Upper lobe of left lung (tissue), 4 donors: ENCODE results near the gene ITPKB.

ENCODE experiments used
- EP300 ChIP-seq, 4 donors: sonication (generic); formaldehyde crosslinking; IDR thresholded peaks; one replicate each; pipeline ENCODE4 v1.5.1; 2017; ENCODE audit warnings: antibody characterized with exemption in 4 of 4, control low read depth in 2 of 4
- POLR2A ChIP-seq, 4 donors: fragments of 450-650 bp; IDR thresholded peaks; one replicate each; pipeline ENCODE4 v1.5.1; 2016 to 2017; ENCODE audit warnings: antibody characterized with exemption in 4 of 4, mild to moderate bottlenecking in 2 of 4
- POLR2AphosphoS5 ChIP-seq, 2 donors: sonication (generic); formaldehyde crosslinking; IDR thresholded peaks; one replicate each; pipeline ENCODE4 v1.5.1; 2017; ENCODE audit warnings: antibody characterized with exemption in 2 of 2
- TF ChIP-seq, protein P1 (sequence below), 6 experiments: fragments of 450-650 bp in 4 of 6; fragments of 200-600 bp in 2 of 6; sonication (generic) in 2 of 6; IDR thresholded peaks; one replicate each; pipeline ENCODE4 v1.5.1; 2016 to 2019; ENCODE audit warnings: antibody characterized with exemption in 6 of 6

DNA sequence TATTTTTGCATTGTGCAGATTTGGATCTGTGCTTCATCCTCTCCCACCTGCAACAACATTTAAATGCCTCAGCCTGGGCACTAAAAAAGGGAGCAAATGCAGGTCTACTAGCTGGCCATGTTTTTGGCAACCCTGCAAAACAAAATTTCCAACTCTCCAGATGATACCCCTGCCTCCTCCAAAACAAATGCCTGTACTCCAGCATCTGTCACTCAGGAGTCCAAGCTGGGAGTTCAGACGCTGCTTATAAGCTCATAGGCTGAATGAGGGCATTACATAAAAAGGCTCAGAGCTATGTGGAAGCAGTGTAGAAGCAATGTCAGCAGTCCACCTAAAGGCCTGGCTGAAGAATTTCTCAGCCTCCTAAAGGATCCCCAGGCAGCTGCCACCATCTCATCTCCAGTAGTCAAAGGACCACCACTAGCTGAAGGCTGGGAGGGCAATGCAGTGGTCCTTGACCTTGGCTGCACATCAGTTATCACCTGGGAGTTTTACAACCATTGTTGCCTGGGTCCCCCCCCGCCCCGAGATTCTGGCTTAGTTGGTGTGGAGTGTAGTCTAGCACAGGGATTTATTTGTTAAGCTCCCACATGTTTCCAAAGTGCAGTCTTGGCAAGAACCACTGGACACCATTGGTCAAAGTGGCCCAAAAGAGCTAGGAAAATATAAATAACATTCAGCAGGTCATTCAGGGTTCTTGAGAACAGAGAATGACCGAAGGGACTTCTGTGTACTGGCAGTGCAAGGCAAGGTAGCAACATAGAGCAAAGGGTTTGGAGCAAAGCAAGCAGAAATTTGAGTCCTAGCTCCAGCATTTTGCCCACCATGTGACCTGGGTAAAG lies 57.2 kb downstream of the ITPKB start:
- TF ChIP-seq POLR2A (IDR thresholded peaks at IDR 0.05) (no peak), POLR2AphosphoS5 (IDR thresholded peaks at IDR 0.05) (no peak), EP300 (IDR thresholded peaks at IDR 0.05) (no peak)
- TF ChIP-seq, protein P1, sequence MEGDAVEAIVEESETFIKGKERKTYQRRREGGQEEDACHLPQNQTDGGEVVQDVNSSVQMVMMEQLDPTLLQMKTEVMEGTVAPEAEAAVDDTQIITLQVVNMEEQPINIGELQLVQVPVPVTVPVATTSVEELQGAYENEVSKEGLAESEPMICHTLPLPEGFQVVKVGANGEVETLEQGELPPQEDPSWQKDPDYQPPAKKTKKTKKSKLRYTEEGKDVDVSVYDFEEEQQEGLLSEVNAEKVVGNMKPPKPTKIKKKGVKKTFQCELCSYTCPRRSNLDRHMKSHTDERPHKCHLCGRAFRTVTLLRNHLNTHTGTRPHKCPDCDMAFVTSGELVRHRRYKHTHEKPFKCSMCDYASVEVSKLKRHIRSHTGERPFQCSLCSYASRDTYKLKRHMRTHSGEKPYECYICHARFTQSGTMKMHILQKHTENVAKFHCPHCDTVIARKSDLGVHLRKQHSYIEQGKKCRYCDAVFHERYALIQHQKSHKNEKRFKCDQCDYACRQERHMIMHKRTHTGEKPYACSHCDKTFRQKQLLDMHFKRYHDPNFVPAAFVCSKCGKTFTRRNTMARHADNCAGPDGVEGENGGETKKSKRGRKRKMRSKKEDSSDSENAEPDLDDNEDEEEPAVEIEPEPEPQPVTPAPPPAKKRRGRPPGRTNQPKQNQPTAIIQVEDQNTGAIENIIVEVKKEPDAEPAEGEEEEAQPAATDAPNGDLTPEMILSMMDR (IDR thresholded peaks at IDR 0.05): no peak
